Gastroesophageal sphincter (tissue), 4 donors: Measurements from ENCODE around the gene ATP2A3. TPM values are rescaled to one million over a fixed set of nuclear protein-coding genes. Genes with fewer than 3 reads are reported as not detected.

ENCODE experiments used
- ATAC-seq: fragments of 150-250 bp; one replicate; pipeline ENCODE4 v1.9.1; 2016; ENCODE audit warnings: mild to moderate bottlenecking, moderate library complexity
- H3K27ac ChIP-seq, 4 donors: fragments of 200-600 bp; sonication (generic) in 3 of 4; 1 replicate in 3 of 4; 2 replicates in 1 of 4; pipeline ENCODE4 v1.5.1; 2016 to 2019
- H3K27me3 ChIP-seq: fragments of 200-600 bp; sonication (generic); one replicate; pipeline ENCODE4 v1.5.1; 2019
- H3K36me3 ChIP-seq, 2 donors: fragments of 200-600 bp; sonication (generic); one replicate each; pipeline ENCODE4 v1.5.1; 2019; ENCODE audit warnings: control low read depth in 1 of 2
- H3K4me1 ChIP-seq, 3 donors: fragments of 200-600 bp; sonication (generic); 1 replicate in 2 of 3; 2 replicates in 1 of 3; pipeline ENCODE4 v1.5.1; 2016 to 2019; ENCODE audit warnings: control low read depth in 2 of 3
- H3K4me3 ChIP-seq, 2 donors: fragments of 200-600 bp; sonication (generic); one replicate each; pipeline ENCODE4 v1.5.1; 2019; ENCODE audit warnings: mild to moderate bottlenecking in 1 of 2, moderate library complexity in 1 of 2
- H3K9me3 ChIP-seq, 3 donors: fragments of 200-600 bp; sonication (generic); one replicate each; pipeline ENCODE4 v1.5.1; 2017 to 2019; ENCODE audit warnings: control low read depth in 2 of 3
- EP300 ChIP-seq: sonication (generic); formaldehyde crosslinking; IDR thresholded peaks from one replicate; pipeline ENCODE4 v1.6.1; 2017; ENCODE audit warnings: antibody characterized with exemption, mild to moderate bottlenecking
- POLR2A ChIP-seq, 2 donors: fragments of 450-650 bp; IDR thresholded peaks; one replicate each; pipeline ENCODE4 v1.6.1; 2017; ENCODE audit warnings: antibody characterized with exemption in 2 of 2, mild to moderate bottlenecking in 2 of 2, moderate library complexity in 1 of 2
- POLR2AphosphoS5 ChIP-seq: sonication (generic); formaldehyde crosslinking; IDR thresholded peaks from one replicate; pipeline ENCODE4 v1.6.1; 2017; ENCODE audit warnings: antibody characterized with exemption
- WGBS, 2 donors: methylation state at CpG; one replicate each; pipeline ENCODE4 v1.1.5; 2018; ENCODE audit warnings: low coverage in 1 of 2; 5-methylcytosine and 5-hydroxymethylcytosine counted together
- total RNA-seq, 4 donors: library from RNA; depleted of rRNA; stranded (reverse); fragments of >200 nt; gene quantifications; one replicate each; pipeline ENCODE4 v1.1.0, GENCODE V29; 2016
- TF ChIP-seq, protein P1 (sequence below), 4 experiments: fragments of 200-600 bp in 2 of 4; fragments of 450-650 bp in 2 of 4; sonication (generic) in 1 of 4; IDR thresholded peaks; one replicate each; pipeline ENCODE4 v1.5.1; 2017 to 2019; ENCODE audit warnings: antibody characterized with exemption in 4 of 4, mild to moderate bottlenecking in 2 of 4, moderate library complexity in 2 of 4

ATP2A3 gene
- total RNA-seq, 4 donors from 2014 or later: 5.9 to 35.9 (median 18.1) TPM

DNA sequence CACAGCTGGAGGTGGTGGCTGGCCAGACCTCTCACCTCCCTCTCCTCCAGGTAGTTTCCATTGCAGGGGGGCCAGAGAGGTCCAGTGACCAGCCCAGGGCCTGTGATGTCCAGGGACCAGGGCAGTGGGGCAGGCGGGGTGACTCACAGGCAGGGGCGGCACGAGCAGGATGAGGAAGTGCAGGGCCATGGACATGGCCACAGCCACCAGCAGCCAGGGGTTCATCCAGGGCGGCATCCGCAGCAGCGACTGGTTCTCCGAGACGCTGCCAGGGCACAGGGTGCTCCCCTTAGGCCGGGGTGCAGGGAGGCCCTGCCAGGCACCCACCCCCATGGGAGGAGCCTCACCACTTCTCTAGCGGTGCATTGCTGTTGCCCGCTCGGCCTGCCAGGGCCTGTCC, 35.1 kb downstream of the ATP2A3 start:
- H3K4me3 ChIP-seq: no peak overlapping the region
- H3K4me1 ChIP-seq: peaks cover 0 to 12% (median 0%) of the 10 kb centered on the region in 3 donors
- TF ChIP-seq, protein P1, sequence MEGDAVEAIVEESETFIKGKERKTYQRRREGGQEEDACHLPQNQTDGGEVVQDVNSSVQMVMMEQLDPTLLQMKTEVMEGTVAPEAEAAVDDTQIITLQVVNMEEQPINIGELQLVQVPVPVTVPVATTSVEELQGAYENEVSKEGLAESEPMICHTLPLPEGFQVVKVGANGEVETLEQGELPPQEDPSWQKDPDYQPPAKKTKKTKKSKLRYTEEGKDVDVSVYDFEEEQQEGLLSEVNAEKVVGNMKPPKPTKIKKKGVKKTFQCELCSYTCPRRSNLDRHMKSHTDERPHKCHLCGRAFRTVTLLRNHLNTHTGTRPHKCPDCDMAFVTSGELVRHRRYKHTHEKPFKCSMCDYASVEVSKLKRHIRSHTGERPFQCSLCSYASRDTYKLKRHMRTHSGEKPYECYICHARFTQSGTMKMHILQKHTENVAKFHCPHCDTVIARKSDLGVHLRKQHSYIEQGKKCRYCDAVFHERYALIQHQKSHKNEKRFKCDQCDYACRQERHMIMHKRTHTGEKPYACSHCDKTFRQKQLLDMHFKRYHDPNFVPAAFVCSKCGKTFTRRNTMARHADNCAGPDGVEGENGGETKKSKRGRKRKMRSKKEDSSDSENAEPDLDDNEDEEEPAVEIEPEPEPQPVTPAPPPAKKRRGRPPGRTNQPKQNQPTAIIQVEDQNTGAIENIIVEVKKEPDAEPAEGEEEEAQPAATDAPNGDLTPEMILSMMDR (IDR thresholded peaks at IDR 0.05): no peak
- no peak for TF ChIP-seq POLR2AphosphoS5
- no peak for TF ChIP-seq POLR2A (IDR thresholded peaks at IDR 0.05)
- ATAC-seq: no peak
- 98% methylated on average over 7 of the region's 12 CpGs; no CpG with 5 or more reads in 1 of the 2 donors for WGBS, 2 donors
- peaks cover 0 to 10% of the 10 kb centered on the region in 2 donors for H3K36me3 ChIP-seq
- no peaks in the 10 kb centered on the region for H3K27me3 ChIP-seq
- H3K27ac ChIP-seq: no peak overlapping the region
- H3K9me3 ChIP-seq: no peaks in the 10 kb centered on the region

DNA sequence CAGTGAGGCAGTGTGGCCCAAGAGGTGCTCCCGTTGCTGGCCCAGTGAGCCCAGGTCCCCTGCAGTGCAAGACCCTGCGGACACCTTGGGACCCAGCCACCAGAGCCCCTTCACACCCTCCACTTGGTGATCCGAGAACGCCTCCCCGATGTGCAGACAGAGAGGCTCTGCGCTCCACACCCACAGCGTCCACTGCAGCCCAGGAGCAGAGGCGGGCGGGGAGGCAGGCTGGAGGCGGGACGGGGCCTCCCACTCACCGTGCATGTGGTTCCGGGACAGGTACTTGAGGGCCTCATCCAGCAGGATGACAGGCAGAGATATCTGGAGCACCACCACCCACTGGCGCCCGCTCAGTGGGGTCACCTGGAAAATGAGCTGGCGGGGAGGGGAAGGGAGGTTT, 35.8 kb downstream of the ATP2A3 start:
- Histone ChIP-seq H3K4me1 (peaks cover 0 to 15% (median 0%) of the 10 kb centered on the region in 3 donors), H3K4me3 (no peak overlapping the region), H3K9me3 (no peaks in the 10 kb centered on the region), H3K36me3 (peaks cover 0 to 10% of the 10 kb centered on the region in 2 donors), H3K27ac (no peak overlapping the region), H3K27me3 (no peaks in the 10 kb centered on the region)
- no peak for ATAC-seq
- TF ChIP-seq EP300: no peak
- no peak for TF ChIP-seq POLR2AphosphoS5
- TF ChIP-seq, protein P1 (IDR thresholded peaks at IDR 0.05): no peak
- no peak for TF ChIP-seq POLR2A (IDR thresholded peaks at IDR 0.05)
- WGBS, 2 donors: 93 to 100% methylated on average over 1 to 3 of the region's 16 CpGs

DNA sequence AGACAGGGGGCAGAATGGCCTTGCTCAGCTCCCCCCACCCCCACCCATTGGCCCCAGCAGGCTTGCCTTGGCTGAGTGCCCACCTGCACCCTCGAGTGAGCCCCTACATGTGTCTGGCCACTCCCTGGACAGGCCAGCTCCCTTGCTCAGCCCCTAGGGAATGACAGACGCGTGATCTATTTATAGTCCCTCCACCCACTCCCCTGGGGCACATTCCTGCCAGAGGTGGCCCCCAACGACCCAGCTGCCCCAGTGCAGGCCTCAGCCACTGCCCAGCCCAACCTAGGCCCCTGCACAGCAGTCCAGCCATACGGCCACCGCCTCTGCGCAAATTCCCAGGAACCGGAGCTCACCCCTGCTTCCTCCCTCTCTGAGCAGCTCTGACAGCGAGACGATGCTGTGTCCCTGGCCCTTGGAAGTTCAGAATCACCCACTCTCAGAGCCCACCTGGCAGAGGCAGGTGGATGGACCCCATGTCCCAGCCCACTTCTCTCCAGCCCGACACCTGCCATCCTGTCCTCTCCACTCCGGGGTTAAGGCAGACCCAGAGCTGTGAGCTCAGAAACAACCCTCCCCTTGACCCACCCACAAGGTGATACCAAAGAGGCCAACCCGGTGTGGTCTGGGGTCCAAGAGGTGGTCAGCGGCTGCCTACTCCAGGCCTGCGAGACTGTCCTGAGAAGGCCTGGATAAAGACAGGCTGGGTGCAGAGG, 36.5 kb downstream of the ATP2A3 start:
- ATAC-seq: no peak
- no CpG with 5 or more reads among the region's 15 CpGs for WGBS, 2 donors

DNA sequence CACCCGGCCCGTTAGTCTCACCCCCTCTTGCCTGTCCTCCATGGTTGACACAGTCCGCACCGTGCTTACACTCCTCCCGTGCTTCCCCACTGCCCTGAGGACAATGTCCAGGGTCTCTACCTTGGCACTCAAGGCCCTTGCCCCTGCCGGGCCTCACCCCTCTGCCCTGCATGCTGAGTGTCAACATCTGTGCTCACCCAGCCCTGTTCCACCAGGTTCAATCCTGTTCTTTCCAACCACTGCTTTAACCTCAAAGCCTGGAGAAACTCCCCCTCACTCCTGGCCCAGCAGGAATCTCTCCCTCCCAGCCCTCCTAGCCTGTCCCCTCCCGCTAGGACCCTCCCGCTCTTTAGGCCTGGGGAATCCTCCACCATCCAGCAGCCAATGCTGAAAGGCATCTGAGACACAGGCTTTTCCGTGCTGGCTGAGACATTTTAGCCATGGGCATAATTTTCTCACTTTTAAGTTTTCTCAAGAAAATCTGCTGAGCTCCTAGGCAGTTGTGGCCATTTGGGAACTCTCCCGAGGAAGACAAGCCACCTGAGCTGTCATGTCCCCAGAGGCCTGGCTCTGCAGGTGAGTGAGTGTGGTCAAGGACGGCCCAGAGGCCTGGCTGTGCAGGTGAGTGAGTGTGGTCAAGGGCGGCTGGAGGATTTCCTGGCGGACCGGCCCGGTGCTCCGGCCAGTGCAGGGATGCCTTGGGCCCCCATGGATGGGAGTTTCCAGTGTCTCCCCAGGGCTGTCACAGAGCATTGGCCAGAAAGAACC, 37.2 kb downstream of the ATP2A3 start:
- TF ChIP-seq, protein P1 (IDR thresholded peaks at IDR 0.05): no peak
- TF ChIP-seq POLR2A (IDR thresholded peaks at IDR 0.05): no peak
- TF ChIP-seq EP300: no peak
- no peak for TF ChIP-seq POLR2AphosphoS5
- peaks cover 0 to 15% (median 0%) of the 10 kb centered on the region in 3 donors for H3K4me1 ChIP-seq
- no peak overlapping the region for H3K4me3 ChIP-seq
- H3K27me3 ChIP-seq: no peaks in the 10 kb centered on the region
- peaks cover 0 to 10% of the 10 kb centered on the region in 2 donors for H3K36me3 ChIP-seq
- WGBS, 2 donors: 95% methylated on average over 7 of the region's 16 CpGs; no CpG with 5 or more reads in 1 of the 2 donors
- peak overlapping the region in 1 of 4 donors; percentile 32 for H3K27ac ChIP-seq
- ATAC-seq: no peak
- H3K9me3 ChIP-seq: no peaks in the 10 kb centered on the region

More for the DNA sequence above, 36.5 kb downstream of the ATP2A3 start:
- peak overlapping the region in 2 of 4 donors; percentile 6 to 32 for H3K27ac ChIP-seq
- peaks cover 0 to 15% (median 0%) of the 10 kb centered on the region in 3 donors for H3K4me1 ChIP-seq
- no peaks in the 10 kb centered on the region for H3K27me3 ChIP-seq
- TF ChIP-seq POLR2AphosphoS5: no peak
- TF ChIP-seq POLR2A (IDR thresholded peaks at IDR 0.05): no peak
- TF ChIP-seq, protein P1 (IDR thresholded peaks at IDR 0.05): no peak
- TF ChIP-seq EP300: no peak
- no peaks in the 10 kb centered on the region for H3K9me3 ChIP-seq
- no peak overlapping the region for H3K4me3 ChIP-seq
- peaks cover 0 to 10% of the 10 kb centered on the region in 2 donors for H3K36me3 ChIP-seq
